GM23338 (cell line): Measurements from ENCODE around the gene RHOG. TPM values are rescaled to one million over a fixed set of nuclear protein-coding genes. Genes with fewer than 3 reads are reported as not detected.

Source experiments
- polyA plus RNA-seq: library from polyadenylated mRNA; unstranded; fragments of >200 nt; fragmentation: Nextera tagmentation; extraction: Ambion mirVana; gene quantifications from 2 replicates; pipeline ENCODE4 v1.2.1, GENCODE V29; 2016
- small RNA-seq: library from RNA; depleted of rRNA; stranded (forward); fragments of <200 nt; gene quantifications from one replicate; pipeline ENCODE3, GENCODE V24; 2014; ENCODE audit warnings: low replicate concordance
- total RNA-seq: library from RNA; depleted of rRNA; stranded (reverse); fragments of >200 nt; shearing (Covaris generic); gene quantifications from 2 replicates; pipeline ENCODE4 v1.2.3, GENCODE V29; 2014; rRNA removed

RHOG gene
- total and polyA plus RNA-seq, 2 experiments from 2014 or later = 26.3 to 38.6 TPM

Small RNAs within 50 kb of the gene (small RNA-seq; reads per million reads assigned to genes)
- not detected for gene RNU7-50P

Other genes starting within 250 kb of the RHOG start
- gene ART5, start 199.0 kb downstream of the RHOG start, total RNA-seq = 9.0 and 12.9 TPM in 2 replicates
- 6.4 and 8.0 TPM in 2 replicates for gene ART5, start 199.0 kb downstream of the RHOG start, polyA plus RNA-seq
- gene ART1, start 195.8 kb downstream of the RHOG start, total RNA-seq = not detected in 2 replicates
- gene ART1, start 195.8 kb downstream of the RHOG start, polyA plus RNA-seq = not detected in 2 replicates
- 0.58 and 1.5 TPM in 2 replicates for gene CHRNA10, start 169.6 kb downstream of the RHOG start, total RNA-seq
- gene CHRNA10, start 169.6 kb downstream of the RHOG start, polyA plus RNA-seq = 0.40 and 0.45 TPM in 2 replicates
- gene NUP98, start 43.4 kb downstream of the RHOG start, total RNA-seq = 170 and 174 TPM in 2 replicates
- 20.7 and 23.9 TPM in 2 replicates for gene NUP98, start 43.4 kb downstream of the RHOG start, polyA plus RNA-seq
- 43.2 TPM in 2 replicates for gene PGAP2, start 32.4 kb downstream of the RHOG start, total RNA-seq
- 37.8 and 39.3 TPM in 2 replicates for gene PGAP2, start 32.4 kb downstream of the RHOG start, polyA plus RNA-seq
- 9.3 and 14.0 TPM in 2 replicates for gene STIM1, start 14.7 kb upstream of the RHOG start, total RNA-seq
- 3.5 and 3.9 TPM in 2 replicates for gene STIM1, start 14.7 kb upstream of the RHOG start, polyA plus RNA-seq